Activated B cell treated with CpG ODN at 0.5 μM for 24 hours (primary cell): Measurements from ENCODE around the gene ZNF688. TPM values are rescaled to one million over a fixed set of nuclear protein-coding genes. Genes with fewer than 3 reads are reported as not detected.

Experiments used
- ATAC-seq: fragments of 200-7000 bp; cut with Tn5 transposase; one replicate; pipeline ENCODE4 v1.10.0; 2021; ENCODE audit warnings: low read depth, mild to moderate bottlenecking, moderate library complexity
- CTCF ChIA-PET: fragments of 350-600 bp; sonication (Branson Sonifier 250); formaldehyde crosslinking; loops from one replicate; lab custom pipeline; 2021; ENCODE audit warnings: antibody characterized with exemption; lab: Charles Lee
- POLR2A ChIA-PET: fragments of 350-600 bp; sonication (Branson Sonifier 250); formaldehyde crosslinking; loops from one replicate; lab custom pipeline; 2021; ENCODE audit warnings: antibody characterized with exemption; lab: Charles Lee
- DNase-seq: peaks from one replicate; pipeline ENCODE4 v3.0.0; 2022
- H3K27ac Mint-ChIP-seq: one replicate; pipeline ENCODE4 v1.8.0; 2020; ENCODE audit warnings: mixed read lengths
- H3K27me3 Mint-ChIP-seq: one replicate; pipeline ENCODE4 v1.8.0; 2021; ENCODE audit warnings: mixed read lengths
- H3K36me3 Mint-ChIP-seq: one replicate; pipeline ENCODE4 v1.8.0; 2021; ENCODE audit warnings: low read depth, mixed read lengths
- H3K4me1 Mint-ChIP-seq: one replicate; pipeline ENCODE4 v1.8.0; 2021; ENCODE audit warnings: mixed read lengths
- H3K4me3 Mint-ChIP-seq: one replicate; pipeline ENCODE4 v1.8.0; 2020; ENCODE audit warnings: mild to moderate bottlenecking, mixed read lengths
- H3K9me3 Mint-ChIP-seq: one replicate; pipeline ENCODE4 v1.8.0; 2020; ENCODE audit warnings: mixed read lengths
- intact Hi-C: fragments of 100-400 bp; cut with micrococcal nuclease; formaldehyde crosslinking; loops from one replicate; pipeline ENCODE4 v1.15.1; 2024
- total RNA-seq: library from RNA; stranded (reverse); gene quantifications from 2 replicates; pipeline ENCODE4 v1.2.3, GENCODE V29; 2022
- TF ChIP-seq, protein P1 (sequence below): fragments of 200-600 bp; IDR thresholded peaks from one replicate; pipeline ENCODE4 v1.8.0; 2022; ENCODE audit warnings: antibody characterized with exemption, mild to moderate bottlenecking

The ZNF688 gene
- total RNA-seq, 1 donor from 2014 or later: 14.7 TPM

DNA sequence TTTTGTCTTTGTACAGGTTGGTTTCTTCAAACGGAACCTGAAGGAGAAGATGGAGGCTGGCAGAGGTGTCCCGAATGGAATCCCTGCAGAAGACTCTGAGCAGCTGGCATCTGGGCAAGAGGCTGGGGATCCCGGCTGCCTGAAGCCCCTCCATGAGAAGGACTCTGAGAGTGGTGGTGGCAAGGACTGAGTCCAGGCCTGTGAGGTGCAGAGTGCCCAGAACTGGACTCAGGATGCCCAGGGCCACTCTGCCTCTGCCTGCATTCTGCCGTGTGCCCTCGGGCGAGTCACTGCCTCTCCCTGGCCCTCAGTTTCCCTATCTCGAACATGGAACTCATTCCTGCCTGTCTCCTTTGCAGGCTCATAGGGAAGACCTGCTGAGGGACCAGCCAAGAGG, 50.0 kb downstream of the ZNF688 start:
- peaks cover 5% of the 10 kb centered on the region for H3K4me1 Mint-ChIP-seq
- peaks cover 66% of the 10 kb centered on the region for H3K36me3 Mint-ChIP-seq
- H3K27ac Mint-ChIP-seq: peak overlapping the region; percentile 41
- ChIA-PET CTCF (no interaction called here), POLR2A (interaction anchor here (0.6 kb wide), 2 partner anchors 70 to 196 kb away, joined by 3 to 8 read pairs; no protein-coding TSS in a partner anchor)
- no peaks in the 10 kb centered on the region for H3K9me3 Mint-ChIP-seq
- intact Hi-C loops: no loop called here
- TF ChIP-seq, protein P1, sequence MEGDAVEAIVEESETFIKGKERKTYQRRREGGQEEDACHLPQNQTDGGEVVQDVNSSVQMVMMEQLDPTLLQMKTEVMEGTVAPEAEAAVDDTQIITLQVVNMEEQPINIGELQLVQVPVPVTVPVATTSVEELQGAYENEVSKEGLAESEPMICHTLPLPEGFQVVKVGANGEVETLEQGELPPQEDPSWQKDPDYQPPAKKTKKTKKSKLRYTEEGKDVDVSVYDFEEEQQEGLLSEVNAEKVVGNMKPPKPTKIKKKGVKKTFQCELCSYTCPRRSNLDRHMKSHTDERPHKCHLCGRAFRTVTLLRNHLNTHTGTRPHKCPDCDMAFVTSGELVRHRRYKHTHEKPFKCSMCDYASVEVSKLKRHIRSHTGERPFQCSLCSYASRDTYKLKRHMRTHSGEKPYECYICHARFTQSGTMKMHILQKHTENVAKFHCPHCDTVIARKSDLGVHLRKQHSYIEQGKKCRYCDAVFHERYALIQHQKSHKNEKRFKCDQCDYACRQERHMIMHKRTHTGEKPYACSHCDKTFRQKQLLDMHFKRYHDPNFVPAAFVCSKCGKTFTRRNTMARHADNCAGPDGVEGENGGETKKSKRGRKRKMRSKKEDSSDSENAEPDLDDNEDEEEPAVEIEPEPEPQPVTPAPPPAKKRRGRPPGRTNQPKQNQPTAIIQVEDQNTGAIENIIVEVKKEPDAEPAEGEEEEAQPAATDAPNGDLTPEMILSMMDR: no peak
- DNase-seq (no peak), ATAC-seq (no peak)
- no peaks in the 10 kb centered on the region for H3K27me3 Mint-ChIP-seq
- H3K4me3 Mint-ChIP-seq: no peak overlapping the region

Other genes starting within 250 kb of the ZNF688 start
- 87.8 and 88.0 TPM in 2 replicates for gene CD2BP2, start 216.4 kb downstream of the ZNF688 start, total RNA-seq
- 46.3 and 50.2 TPM in 2 replicates for gene TBC1D10B, start 201.2 kb downstream of the ZNF688 start, total RNA-seq
- gene MYL11, start 196.9 kb downstream of the ZNF688 start, total RNA-seq: not detected in 2 replicates
- 192 and 199 TPM in 2 replicates for gene SEPTIN1, start 189.2 kb downstream of the ZNF688 start, total RNA-seq
- 11.7 and 13.0 TPM in 2 replicates for gene ZNF48, start 176.3 kb downstream of the ZNF688 start, total RNA-seq
- 4.4 and 5.2 TPM in 2 replicates for gene ZNF771, start 164.1 kb downstream of the ZNF688 start, total RNA-seq
- 66.7 and 81.5 TPM in 2 replicates for gene DCTPP1, start 141.7 kb downstream of the ZNF688 start, total RNA-seq
- gene SEPHS2, start 125.8 kb downstream of the ZNF688 start, total RNA-seq: 79.1 and 80.0 TPM in 2 replicates
- gene ITGAL, start 99.0 kb downstream of the ZNF688 start, total RNA-seq: 216 and 240 TPM in 2 replicates
- 29.2 and 30.7 TPM in 2 replicates for gene ZNF768, start 45.1 kb downstream of the ZNF688 start, total RNA-seq
- 16.3 and 21.6 TPM in 2 replicates for gene ZNF747, start 36.9 kb downstream of the ZNF688 start, total RNA-seq
- 16.1 and 19.2 TPM in 2 replicates for gene ZNF764, start 13.3 kb downstream of the ZNF688 start, total RNA-seq
- gene ZNF785, start 14.0 kb upstream of the ZNF688 start, total RNA-seq: 20.0 and 22.8 TPM in 2 replicates
- 10.1 and 11.6 TPM in 2 replicates for gene ZNF689, start 38.7 kb upstream of the ZNF688 start, total RNA-seq
- gene PRR14, start 79.2 kb upstream of the ZNF688 start, total RNA-seq: 63.5 and 77.9 TPM in 2 replicates
- 166 and 204 TPM in 2 replicates for gene FBRS, start 86.7 kb upstream of the ZNF688 start, total RNA-seq
- 109 and 123 TPM in 2 replicates for gene SRCAP, start 127.5 kb upstream of the ZNF688 start, total RNA-seq
- gene PHKG2, start 176.7 kb upstream of the ZNF688 start, total RNA-seq: 45.3 and 51.4 TPM in 2 replicates
- gene CFAP119, start 190.3 kb upstream of the ZNF688 start, total RNA-seq: 6.2 and 8.8 TPM in 2 replicates
- 99.6 and 117 TPM in 2 replicates for gene RNF40, start 190.6 kb upstream of the ZNF688 start, total RNA-seq
- gene ZNF629, start 215.5 kb upstream of the ZNF688 start, total RNA-seq: 9.1 and 9.3 TPM in 2 replicates